Smooth muscle cell (in vitro differentiated cells): ENCODE measurements around the gene TYSND1. TPM values are rescaled to one million over a fixed set of nuclear protein-coding genes. Genes with fewer than 3 reads are reported as not detected.
A peak's percentile ranks its signal among the peaks of the same experiment; 100 is the strongest.

Experiments used
- DNase-seq: peaks from one replicate; lab custom pipeline; 2025; ENCODE audit not compliant: unreplicated experiment; lab: John Stamatoyannopoulos, UW
- H2AFZ ChIP-seq: fragments of 200-600 bp; sonication (generic); 2 replicates; pipeline ENCODE4 v1.6.0; 2016; ENCODE audit warnings: antibody characterized with exemption, low read depth, mild to moderate bottlenecking
- H3F3A ChIP-seq: fragments of 200-600 bp; sonication (generic); 2 replicates; pipeline ENCODE4 v1.6.0; 2017; ENCODE audit warnings: antibody characterized with exemption, low read depth
- H3K27ac ChIP-seq: fragments of 200-600 bp; sonication (generic); 2 replicates; pipeline ENCODE4 v1.5.1; 2016; ENCODE audit warnings: low read depth, mild to moderate bottlenecking
- H3K27me3 ChIP-seq: fragments of 200-600 bp; sonication (generic); 2 replicates; pipeline ENCODE4 v1.6.1; 2016; ENCODE audit warnings: low read depth, mild to moderate bottlenecking
- H3K36me3 ChIP-seq: fragments of 200-600 bp; sonication (generic); 2 replicates; pipeline ENCODE4 v1.5.1; 2016; ENCODE audit warnings: low read depth
- H3K4me1 ChIP-seq: fragments of 200-600 bp; sonication (generic); 2 replicates; pipeline ENCODE4 v1.5.1; 2016; ENCODE audit warnings: low read depth
- H3K4me2 ChIP-seq: fragments of 200-600 bp; sonication (generic); 2 replicates; pipeline ENCODE4 v1.6.0; 2016; ENCODE audit warnings: mild to moderate bottlenecking
- H3K4me3 ChIP-seq: fragments of 200-600 bp; sonication (generic); 2 replicates; pipeline ENCODE4 v1.5.1; 2016; ENCODE audit warnings: mild to moderate bottlenecking
- H3K79me2 ChIP-seq: fragments of 200-600 bp; sonication (generic); 2 replicates; pipeline ENCODE4 v1.6.0; 2016; ENCODE audit warnings: low read depth, mild to moderate bottlenecking
- H3K9ac ChIP-seq: fragments of 200-600 bp; sonication (generic); 2 replicates; pipeline ENCODE4 v1.6.0; 2016; ENCODE audit warnings: low read depth
- H3K9me3 ChIP-seq: fragments of 200-600 bp; sonication (generic); replicated peaks from 2 replicates; pipeline ENCODE4 v1.5.1; 2016; ENCODE audit warnings: low read depth
- H4K20me1 ChIP-seq: fragments of 200-600 bp; sonication (generic); 2 replicates; pipeline ENCODE4 v1.6.0; 2016; ENCODE audit warnings: low read depth
- CTCF ChIP-seq: fragments of 200-600 bp; sonication (generic); IDR thresholded peaks from 2 replicates; pipeline ENCODE4 v1.5.1; 2017; ENCODE audit warnings: borderline replicate concordance, mild to moderate bottlenecking, antibody characterized with exemption; ENCODE audit not compliant: insufficient read depth, poor library complexity, severe bottlenecking
- WGBS: methylation state at CpG from one replicate; pipeline ENCODE4 v1.1.7; 2016; ENCODE audit warnings: low lambda C conversion rate; 5-methylcytosine and 5-hydroxymethylcytosine counted together
- polyA plus RNA-seq: library from polyadenylated mRNA; unstranded; fragments of >200 nt; fragmentation: Nextera tagmentation; extraction: Ambion mirVana; gene quantifications from 2 replicates; pipeline ENCODE4 v1.2.1, GENCODE V29; 2016
- total RNA-seq: library from RNA; depleted of rRNA; stranded (reverse); fragments of >200 nt; gene quantifications from 2 replicates; pipeline ENCODE4 v1.2.3, GENCODE V29; 2014

TYSND1 gene
- total and polyA plus RNA-seq, 2 experiments from 2014 or later = 4.5 to 4.9 TPM

- Histone ChIP-seq H3K9me3 (no peaks in the 10 kb centered on the region), H3K9ac (no peak overlapping the region), H3K36me3 (no peaks in the 10 kb centered on the region), H3K4me3 (no peak overlapping the region), H3K79me2 (no peaks in the 10 kb centered on the region), H4K20me1 (no peaks in the 10 kb centered on the region), H3K4me2 (peak overlapping the region; percentile 54), H2AFZ (no peak overlapping the region), H3K4me1 (peaks cover 5% of the 10 kb centered on the region), H3K27ac (peak overlapping the region; percentile 82), H3K27me3 (no peaks in the 10 kb centered on the region), H3F3A (peaks cover 13% of the 10 kb centered on the region)
- TF ChIP-seq CTCF = no peak
- DNase-seq = no peak
These were observed 45.4 kb upstream of the TYSND1 start for GRCh38 chr10:70191972-70192305.

GRCh38 chr10:70191161-70191971 is 44.9 kb upstream of the TYSND1 start:
- Histone ChIP-seq H3K27me3 (no peaks in the 10 kb centered on the region), H3K4me3 (no peak overlapping the region), H3K9ac (no peak overlapping the region), H3K4me1 (peaks cover 5% of the 10 kb centered on the region), H3K9me3 (no peaks in the 10 kb centered on the region), H2AFZ (no peak overlapping the region), H3F3A (peaks cover 13% of the 10 kb centered on the region), H3K36me3 (no peaks in the 10 kb centered on the region), H3K4me2 (peak overlapping the region; percentile 54), H4K20me1 (no peaks in the 10 kb centered on the region), H3K27ac (peak overlapping the region; percentile 57), H3K79me2 (no peaks in the 10 kb centered on the region)
- TF ChIP-seq CTCF = no peak
- WGBS = 52% methylated on average over 4 of the region's 4 CpGs
- no peak for DNase-seq

- peaks cover 13% of the 10 kb centered on the region for H3F3A ChIP-seq
- 54% methylated on average over 5 of the region's 5 CpGs for WGBS
- peaks cover 5% of the 10 kb centered on the region for H3K4me1 ChIP-seq
- no peak overlapping the region for H3K4me3 ChIP-seq
- no peak for DNase-seq
- H2AFZ ChIP-seq = no peak overlapping the region
- no peaks in the 10 kb centered on the region for H4K20me1 ChIP-seq
- H3K4me2 ChIP-seq = peak overlapping the region; percentile 54
- peak overlapping the region; percentile 57 for H3K27ac ChIP-seq
- no peak overlapping the region for H3K9ac ChIP-seq
- no peaks in the 10 kb centered on the region for H3K79me2 ChIP-seq
- no peaks in the 10 kb centered on the region for H3K9me3 ChIP-seq
- no peaks in the 10 kb centered on the region for H3K36me3 ChIP-seq
- TF ChIP-seq CTCF = no peak
- no peaks in the 10 kb centered on the region for H3K27me3 ChIP-seq
These were observed 44.1 kb upstream of the TYSND1 start for GRCh38 chr10:70190581-70190980.

GRCh38 chr10:70190102-70190501 is 43.6 kb upstream of the TYSND1 start:
- Histone ChIP-seq H4K20me1 (no peaks in the 10 kb centered on the region), H3F3A (peaks cover 13% of the 10 kb centered on the region), H2AFZ (no peak overlapping the region), H3K4me1 (peaks cover 5% of the 10 kb centered on the region), H3K4me2 (no peak overlapping the region), H3K9me3 (no peaks in the 10 kb centered on the region), H3K9ac (no peak overlapping the region), H3K4me3 (no peak overlapping the region), H3K27ac (no peak overlapping the region), H3K27me3 (peaks cover 4% of the 10 kb centered on the region), H3K79me2 (no peaks in the 10 kb centered on the region), H3K36me3 (no peaks in the 10 kb centered on the region)
- TF ChIP-seq CTCF = no peak
- DNase-seq = no peak
- WGBS = 89% methylated on average over 8 of the region's 8 CpGs
